Stimulated activated CD4-positive, alpha-beta T cell treated with anti-CD3 and anti-CD28 coated beads, Interleukin-4, amount 100 ng/mL, for 24 hours (primary cell): ENCODE results near the gene BACH2.
"Not testable (repeated sequence)": the region's sequence is repeated elsewhere in the genome, so short reads cannot be mapped to it uniquely, and the experiment has no call there.

Experiments used
- DNase-seq: peaks from one replicate; pipeline ENCODE4 v3.0.0-alpha.2; 2020

BACH2 gene

DNA sequence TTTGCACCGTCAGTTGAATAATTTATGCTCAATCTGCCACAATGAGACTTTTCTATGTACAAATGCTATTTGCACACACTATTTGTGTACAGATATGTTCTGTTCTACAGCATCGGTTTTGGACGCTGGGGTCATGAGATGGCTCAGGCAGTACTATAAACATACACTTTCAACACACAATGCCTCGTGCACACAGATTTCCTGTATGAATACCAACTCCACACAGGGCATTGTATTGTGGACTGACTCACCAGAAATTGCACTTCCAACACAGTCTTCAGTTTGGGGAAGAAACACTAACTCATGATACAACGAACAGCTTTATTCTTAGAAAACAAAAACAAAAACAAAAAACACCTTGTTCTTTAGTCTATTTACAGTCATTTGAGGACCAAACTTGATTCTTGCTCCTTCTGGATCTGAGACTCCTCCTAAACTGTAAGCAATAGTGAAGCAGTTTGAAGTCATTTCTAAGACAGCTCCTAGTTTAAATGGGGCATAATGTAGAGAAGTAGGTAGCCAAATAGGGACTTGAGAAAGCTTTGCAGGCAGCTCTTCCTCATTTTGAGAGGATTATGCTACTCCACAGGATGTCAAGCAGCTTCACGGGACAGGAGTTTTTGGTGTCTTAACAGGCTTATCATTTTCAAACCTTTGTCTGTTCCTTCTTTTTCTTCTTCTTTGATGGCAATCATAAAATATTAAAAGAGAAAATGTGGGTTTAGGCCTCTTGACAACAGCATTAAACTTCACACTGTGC is 368.7 kb downstream of the BACH2 start:
- DNase-seq = no peak

DNA sequence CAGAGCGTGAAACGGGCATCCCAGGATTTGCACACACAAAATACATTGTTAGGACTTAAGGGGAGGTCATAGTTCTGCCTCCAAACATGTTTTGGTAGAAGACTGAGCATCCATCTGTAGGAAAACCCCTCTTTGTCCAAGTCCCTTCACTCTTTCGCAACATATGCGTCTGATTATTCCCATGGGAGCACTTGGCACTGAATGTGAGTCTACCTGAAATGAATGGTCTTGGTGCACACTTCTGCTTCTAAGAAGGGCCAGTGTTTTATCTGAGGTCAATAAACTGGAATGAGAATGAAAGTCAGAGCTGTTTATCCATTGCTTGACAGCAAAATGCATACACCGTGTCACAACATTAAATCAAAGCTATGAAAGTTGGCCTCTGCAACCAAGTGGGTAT is 369.4 kb downstream of the BACH2 start:
- DNase-seq = no peak

DNA sequence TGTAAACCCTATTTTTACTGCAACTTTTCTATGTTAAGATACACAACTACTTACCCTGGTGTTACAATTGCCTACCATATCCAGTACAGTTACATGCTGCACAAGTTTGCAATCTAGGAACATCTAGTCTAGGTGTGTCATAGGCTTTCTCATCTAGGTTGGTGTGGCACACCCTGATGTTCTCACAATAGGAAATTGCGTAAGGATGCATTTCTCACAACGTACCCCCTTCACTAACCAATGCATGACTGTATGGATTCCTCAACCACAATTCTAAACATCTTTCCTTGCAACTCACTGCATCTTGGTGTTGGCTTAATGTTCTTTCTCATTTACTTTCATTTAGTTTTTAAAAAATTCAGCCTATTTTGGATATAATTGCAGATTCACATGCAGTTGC is 370.8 kb downstream of the BACH2 start:
- no peak for DNase-seq

DNA sequence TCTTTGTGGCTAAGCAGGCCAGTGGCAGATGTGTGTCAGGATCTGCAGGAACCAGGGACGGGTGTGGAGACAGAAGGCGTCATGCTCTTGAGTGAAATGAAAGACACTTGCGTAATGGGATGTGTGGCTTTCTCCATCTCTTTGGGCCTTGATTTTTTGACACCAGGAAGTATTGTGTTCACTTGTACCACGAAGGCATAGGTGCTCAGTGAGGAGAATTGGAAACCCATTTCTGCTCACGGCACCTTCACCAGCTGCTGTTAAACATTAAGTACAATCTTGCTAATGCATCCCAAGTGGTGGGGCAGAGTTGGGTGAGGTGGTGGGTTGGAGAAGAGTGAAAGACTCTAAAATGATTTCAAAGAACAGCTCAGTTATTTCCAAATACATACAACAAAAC is 372.4 kb downstream of the BACH2 start:
- no peak for DNase-seq

DNA sequence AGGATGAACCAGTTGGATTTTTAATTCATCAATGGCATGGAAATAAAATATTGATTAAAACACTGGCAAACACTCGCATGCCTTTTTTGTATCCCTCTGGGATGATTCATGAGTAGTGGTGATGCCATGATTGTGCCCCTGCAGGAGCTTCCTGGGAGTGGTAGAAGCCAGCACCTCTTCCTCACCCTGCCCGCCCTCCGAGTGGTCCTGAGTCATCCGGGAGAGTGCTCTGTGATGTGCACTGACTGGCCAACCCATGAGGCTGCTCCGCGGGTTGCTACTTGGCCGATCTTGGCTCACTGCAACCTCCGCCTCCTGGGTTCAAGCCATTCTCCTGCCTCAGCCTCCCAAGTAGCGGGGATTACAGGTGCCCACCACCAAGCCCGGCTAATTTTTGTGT is 375.0 kb downstream of the BACH2 start:
- no peak for DNase-seq

DNA sequence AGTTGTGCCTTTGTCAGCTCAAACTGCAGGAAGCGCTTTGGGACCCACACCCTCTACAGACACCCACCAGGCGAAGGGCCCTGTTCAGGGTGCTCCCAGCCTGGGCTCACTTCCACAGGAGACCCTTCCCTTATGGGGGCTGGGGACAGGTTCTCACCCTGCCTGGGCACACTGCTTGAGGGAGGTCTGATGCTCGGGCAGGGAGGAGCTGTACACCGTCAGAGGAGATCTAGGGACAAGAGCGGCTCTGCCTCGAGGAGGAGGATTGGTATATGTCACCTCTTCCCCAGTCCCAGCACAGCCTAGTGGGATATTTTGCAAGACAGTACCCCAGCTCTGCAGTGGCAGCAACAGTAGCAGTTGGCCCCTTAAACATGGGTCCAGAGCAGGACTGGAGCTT is 375.4 kb downstream of the BACH2 start:
- DNase-seq = no peak

DNA sequence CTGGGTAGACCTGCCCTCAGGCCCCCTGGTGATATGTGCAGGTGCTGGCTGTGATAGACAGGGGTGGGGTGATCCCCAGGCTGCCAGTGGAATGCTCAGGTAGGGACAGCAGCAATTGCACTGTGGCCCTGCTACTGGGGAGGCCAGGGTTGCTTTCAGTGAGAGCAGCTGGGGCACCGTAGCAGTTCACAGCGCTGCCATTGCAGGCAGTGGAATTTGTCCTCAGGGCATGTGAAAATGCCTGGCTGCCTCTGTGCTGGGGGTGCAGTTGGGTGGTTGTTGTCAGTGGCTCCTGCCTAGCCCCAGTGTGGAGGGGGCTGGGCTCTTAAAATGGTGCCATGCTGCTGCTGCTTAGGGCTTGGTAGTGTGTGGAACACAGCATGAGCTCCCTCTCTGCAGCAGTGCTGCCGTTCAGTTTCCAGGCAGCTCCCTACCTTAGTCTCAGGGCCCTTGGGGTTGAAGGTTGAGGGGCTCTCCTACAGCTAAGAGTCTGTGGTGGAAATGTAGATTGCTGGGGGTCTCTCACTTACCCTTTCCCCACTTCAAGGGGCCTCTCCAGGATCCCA is 378.8 kb downstream of the BACH2 start:
- no peak for DNase-seq

DNA sequence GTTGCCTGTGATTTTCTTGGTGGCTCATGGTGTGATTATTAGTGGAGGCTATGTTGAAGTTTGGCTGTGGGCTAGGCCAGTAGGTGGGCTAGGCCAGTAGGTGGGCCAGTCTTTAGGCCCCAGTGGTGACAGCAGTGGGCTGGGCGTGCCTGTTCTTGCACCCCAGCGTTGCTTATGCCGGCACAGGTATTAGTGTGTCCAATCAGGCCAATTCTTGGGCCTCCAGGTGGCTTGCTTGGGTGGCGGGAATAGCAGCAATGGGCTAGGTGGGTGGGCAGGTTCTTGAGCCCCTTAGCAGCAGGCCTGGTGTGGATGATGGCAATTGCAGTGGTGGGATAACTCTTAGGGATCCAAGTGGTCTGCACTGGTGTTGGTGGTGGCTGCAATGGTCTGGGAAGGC is 379.4 kb downstream of the BACH2 start:
- DNase-seq = no peak

DNA sequence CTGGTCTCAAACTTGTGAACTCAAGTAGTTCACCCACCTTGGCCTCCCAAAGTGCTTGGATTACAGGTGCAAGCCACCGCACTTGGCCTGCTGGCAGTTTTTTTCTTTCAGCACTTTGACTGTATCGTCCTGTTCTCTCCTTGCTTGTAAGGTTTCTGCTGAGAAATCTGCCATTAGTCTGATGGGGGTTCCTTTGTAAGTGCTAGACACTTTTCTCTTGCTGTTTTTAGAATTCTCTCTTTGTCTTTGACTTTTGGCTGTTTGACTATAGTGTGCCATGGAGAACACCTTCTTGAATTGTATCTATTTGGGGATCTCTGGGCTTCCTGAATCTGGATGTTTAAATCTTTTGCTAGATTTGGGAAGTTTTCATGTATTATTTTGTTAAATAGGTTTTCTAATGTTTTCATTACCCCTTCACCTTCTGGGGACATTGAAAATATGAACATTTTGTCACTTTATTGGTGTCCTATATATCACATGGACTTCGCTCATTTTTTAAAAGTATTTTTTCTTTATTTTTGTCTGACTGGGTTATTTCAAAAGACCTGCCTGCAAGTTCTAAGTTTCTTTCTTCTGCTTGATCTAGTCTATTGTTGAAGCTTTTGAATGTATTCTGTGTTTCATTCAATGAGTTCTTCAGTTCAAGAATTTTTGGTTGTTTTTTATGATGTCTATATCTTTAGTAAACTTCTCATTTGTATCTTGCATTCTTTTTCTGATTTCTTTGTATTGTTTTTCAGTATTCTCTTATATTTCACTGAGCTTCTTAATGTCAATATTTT is 380.3 kb downstream of the BACH2 start:
- DNase-seq = no peak

DNA sequence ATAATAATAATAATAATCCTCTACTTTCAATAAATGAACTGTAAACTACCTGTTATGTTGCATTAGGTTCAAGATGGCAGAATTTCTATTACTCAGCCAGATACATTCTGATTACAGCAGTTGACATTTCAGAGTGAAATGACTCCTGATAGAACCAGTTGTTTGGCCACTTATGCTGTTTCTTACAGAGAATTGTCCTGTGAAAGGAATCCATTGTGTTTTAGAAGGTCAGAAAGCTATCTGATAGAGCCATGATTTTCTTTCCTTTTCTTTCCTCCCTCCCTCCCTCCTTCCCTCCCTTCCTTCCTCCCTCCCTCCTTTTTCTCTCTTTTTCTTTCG is 385.8 kb downstream of the BACH2 start:
- DNase-seq = no peak

DNA sequence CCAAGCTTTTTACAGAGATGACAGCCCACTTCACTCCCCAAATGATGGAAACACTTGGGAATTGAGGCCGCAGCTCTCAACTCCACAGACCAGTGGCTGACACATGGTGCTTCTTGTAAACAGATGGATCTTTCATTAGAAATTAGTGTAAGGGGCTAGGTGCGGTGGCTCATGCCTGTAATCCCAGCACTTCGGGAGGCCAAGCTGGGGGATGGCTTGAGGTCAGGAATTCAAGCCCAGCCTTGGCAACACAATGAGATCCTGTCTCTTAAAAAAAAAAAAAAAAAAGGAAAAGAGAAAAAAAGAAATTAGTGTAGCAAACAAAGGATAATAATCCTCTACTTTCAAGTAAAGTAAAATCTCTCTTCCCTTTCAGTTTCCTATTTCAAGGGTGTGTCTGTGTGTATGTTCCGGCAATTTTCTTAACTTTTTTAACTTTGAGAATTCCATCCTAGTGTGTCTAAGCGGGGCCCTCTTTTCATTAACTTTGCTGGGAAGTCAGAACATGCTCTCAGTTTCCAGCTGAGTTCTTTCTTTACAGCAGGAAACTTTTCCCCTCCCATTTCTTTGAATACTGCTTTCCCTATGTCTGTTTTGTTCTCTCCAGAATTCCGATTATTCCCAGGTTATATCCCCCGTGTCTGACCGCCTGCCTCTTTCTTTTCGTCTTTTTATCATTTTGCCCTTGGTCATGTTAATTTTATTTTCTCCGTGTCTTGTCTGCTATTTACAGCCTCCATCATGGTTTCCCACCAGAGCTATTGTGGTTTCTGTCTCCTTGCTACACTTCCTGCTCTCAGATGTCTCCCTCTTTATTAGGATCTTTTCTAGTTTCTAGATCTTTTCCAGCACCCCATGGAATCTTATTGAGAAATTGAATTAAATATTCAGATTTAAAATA is 386.4 kb downstream of the BACH2 start:
- DNase-seq = not testable (repeated sequence)

DNA sequence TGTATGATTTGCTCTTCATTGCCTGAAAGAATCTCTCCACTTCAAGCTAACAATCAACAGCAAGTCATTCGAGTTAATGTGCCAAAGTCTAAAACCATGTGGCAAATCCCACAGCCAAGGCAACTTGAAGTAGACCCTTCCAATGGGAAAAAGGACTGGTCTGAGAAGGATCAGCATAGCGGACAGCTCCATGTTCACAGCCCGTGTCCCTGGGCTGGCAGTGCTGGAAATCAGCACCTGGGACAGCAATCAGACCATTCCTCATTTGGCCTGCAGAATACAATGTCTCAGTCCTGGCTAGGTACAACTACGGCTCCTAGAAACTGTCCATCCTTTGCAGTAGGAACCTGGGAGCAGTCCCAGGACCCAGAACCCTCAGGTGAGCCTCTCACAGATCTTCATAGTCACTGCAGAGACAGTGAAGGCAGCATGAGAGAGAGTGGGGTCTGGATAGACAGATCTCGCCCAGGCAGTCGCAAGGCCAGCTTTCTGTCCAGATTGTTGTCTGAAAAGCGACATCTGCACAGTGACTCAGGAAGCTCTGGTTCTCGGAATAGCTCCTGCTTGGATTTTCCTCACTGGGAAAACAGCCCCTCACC is 401.3 kb downstream of the BACH2 start:
- no peak for DNase-seq

DNA sequence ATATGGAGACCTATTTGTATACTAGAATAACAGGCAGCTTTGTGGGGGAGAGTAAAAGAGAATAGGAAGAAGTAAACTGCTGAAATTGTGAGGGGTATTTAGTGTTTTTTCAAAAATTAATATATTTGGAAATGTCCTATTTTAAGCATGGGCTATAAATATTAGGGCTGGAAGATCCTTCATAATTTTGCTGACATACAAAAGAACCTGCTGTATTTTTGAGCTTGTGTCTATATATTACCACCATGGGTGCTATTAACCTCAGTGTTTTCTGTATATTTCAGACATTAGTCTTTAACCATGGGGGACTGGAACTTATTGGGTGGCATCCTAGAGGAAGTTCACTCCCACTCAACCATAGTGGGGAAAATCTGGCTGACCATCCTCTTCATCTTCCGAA is 402.5 kb downstream of the BACH2 start, which contains the start of gene GJA10:
Gene GJA10 (plus strand): TSS at position 301 of the 400 bp plus-strand sequence. CDS start 0 bp downstream, at position 301.
- no peak for DNase-seq

DNA sequence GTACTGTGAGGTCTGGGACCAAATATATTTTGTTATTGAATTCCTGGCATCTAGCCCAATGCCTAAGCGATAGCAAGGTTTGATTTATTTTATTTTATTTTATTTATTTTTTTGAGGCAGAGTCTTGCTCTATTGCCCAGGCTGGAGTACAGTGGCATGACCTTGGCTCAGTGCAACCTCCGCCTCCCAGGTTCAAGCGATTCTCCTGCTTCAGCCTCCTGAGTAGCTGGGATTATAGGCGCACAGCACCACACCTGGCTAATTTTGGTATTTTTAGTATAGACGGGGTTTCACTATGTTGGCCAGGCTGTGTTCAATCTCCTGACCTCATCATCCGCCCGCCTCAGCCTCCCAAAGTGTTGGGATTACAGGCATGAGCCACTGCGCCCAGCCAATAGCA is 404.1 kb downstream of the BACH2 start:
- not testable (repeated sequence) for DNase-seq

DNA sequence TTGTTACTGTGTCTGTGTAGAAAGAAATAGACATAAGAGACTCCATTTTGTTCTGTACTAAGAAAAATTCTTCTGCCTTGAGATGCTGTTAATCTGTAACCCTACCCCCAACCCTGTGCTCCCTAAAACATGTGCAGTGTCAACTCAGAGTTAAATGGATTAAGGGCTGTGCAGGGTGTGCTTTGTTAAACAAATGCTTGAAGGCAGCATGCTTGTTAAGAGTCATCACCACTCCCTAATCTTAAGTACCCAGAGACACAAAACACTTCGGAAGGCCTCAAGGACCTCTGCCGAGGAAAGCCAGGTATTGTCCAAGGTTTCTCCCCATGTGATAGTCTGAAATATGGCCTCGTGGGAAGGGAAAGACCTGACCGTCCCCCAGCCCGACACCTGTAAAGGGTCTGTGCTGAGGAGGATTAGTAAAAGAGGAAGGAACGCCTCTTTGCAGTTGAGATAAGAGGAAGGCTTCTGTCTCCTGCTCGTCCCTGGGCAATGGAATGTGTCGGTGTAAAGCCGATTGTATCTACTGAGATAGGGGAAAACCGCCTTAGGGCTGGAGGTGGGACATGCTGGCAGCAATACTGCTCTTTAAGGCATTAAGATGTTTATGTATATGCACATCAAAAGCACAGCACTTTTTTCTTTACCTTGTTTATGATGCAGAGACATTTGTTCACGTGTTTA is 405.7 kb downstream of the BACH2 start:
- not testable (repeated sequence) for DNase-seq

DNA sequence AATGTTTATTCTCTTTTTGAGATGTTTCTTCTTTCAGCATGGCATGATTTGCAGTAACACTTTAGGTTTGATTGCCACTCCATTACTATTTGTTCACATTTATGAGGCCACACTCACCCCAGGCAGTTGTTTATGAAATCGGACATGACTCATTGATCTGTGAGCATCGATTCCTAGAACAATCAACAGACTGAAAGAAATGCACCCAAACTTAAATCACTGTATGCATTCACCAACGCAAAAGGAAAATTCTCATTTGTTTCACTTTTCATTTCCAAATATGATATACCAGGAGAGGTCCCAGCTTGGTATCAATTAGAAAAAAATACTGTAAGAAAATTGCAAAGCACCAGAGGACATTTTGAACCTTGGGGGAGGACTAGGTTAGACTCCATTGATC is 407.8 kb downstream of the BACH2 start:
- no peak for DNase-seq

DNA sequence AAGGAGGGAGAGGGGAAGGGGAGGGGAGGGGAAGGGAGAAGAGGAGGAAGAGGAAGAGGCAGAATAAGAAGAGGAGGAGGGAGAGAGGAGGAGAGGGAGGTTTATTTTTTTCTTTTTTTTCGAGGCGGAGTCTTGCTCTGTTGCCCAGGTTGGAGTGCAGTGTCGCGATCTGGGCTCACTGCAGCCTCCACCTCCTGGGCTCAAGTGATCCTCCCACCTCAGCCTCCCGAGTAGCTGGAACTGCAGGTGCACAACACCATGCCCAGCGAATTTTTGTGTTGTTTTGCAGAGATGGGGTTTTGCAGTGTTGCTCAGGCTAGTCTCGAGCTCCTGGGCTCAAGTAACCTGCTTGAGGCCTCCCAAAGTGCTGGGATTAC is 408.5 kb downstream of the BACH2 start:
- no peak for DNase-seq

DNA sequence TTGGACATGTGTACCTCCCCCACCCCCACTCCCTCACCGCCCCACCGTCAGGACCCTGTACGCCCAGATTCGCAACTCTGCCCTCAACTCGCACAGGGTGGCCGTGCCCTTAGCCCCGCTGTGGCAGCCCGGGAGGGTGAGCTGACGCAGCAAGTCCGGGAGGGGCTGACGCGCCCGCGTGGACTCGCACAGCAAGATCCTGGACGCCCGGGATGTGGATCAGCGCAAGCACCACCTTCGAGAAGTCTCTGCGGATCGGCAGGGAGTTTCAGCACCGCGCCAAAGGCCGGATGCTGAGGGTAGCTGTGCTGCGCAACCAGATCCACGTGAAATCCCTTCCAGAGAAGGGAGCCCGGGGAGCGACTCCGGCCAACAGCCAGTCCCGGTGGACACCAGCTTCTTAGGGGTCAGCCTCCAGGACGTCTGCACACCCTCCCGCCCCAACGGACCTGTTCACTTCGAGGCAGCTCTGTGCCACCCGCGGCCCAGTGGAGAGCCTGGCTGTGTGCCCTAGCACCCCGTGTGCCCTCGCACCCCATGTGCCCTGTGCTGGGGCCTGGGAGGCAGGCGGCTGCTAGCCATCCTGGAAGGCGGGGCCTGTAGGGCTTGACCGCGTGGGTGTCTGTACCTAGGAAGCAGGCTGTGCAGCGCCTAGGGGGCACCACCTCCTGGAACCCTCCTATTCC is 409.0 kb downstream of the BACH2 start:
- DNase-seq = no peak

DNA sequence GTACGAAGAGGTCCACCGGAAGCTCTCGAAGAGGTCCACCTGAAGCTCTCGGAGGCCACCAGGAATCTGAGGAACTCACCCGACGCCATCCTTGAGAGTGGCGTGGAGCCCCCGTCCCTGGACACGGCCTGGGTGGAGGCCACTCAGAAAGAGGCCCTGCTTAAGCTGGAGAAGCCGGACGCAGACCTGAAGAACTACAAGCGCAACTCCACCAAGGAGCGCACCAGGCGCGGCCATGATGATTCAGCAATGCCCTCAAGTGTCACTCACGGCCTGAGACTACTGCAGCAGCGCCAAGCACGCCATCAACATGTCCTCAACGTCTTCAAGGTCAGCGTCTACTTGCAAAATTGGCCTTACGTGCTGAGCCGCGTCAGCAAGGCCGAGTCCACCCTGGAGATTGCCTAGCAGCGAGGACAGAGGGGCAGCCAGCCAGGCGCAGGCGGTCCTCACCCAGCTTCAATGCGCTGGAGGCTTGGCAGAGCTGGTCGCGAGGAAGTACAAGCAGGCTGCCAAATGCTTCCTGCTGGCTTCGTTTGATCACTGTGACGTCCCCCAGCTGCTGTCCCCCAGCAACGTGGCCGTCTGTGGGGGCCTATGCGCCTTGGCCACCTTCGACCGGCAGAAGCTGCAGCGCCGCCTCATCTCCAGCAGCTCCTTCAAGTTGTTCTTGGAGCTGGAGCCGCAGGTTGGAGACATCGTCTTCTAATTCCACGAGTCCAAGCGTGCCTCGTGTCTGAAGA is 410.1 kb downstream of the BACH2 start:
- no peak for DNase-seq
